Kidney (tissue), 14 donors: Measurements from ENCODE around the gene BACH2. TPM values are rescaled to one million over a fixed set of nuclear protein-coding genes. Genes with fewer than 3 reads are reported as not detected.

Source experiments
- DNase-seq, 5 donors: peaks; one replicate each; pipeline ENCODE4 v3.0.0-alpha.2; 2013 to 2020
- FAIRE-seq: peaks from 2 replicates; lab custom pipeline; 2012; peaks lifted over from hg19 to GRCh38; lab: Jason Lieb, UNC
- H3K27ac ChIP-seq, 2 donors: one replicate each; pipeline ENCODE4 v1.7.0; 2013; ENCODE audit warnings: low read depth in 2 of 2, low read length in 2 of 2, inconsistent platforms in 1 of 2
- H3K27me3 ChIP-seq: one replicate; pipeline ENCODE4 v1.7.1; 2013; ENCODE audit warnings: low read length, inconsistent platforms; ENCODE audit not compliant: control insufficient read depth, insufficient read depth
- H3K36me3 ChIP-seq, 3 donors: one replicate each; pipeline versions ENCODE4 v1.7.0 to v1.7.1; 2013; ENCODE audit warnings: low read length in 3 of 3, control low read depth in 1 of 3, inconsistent platforms in 1 of 3; ENCODE audit not compliant: insufficient read depth in 3 of 3, control insufficient read depth in 2 of 3
- H3K4me1 ChIP-seq, 3 donors: one replicate each; pipeline versions ENCODE4 v1.7.0 to v1.7.1; 2013; ENCODE audit warnings: low read length in 3 of 3, inconsistent platforms in 1 of 3, low read depth in 1 of 3; ENCODE audit not compliant: control insufficient read depth in 2 of 3, insufficient read depth in 2 of 3
- H3K4me3 ChIP-seq, 3 donors: one replicate each; pipeline versions ENCODE4 v1.7.0 to v1.8.1; 2013; ENCODE audit warnings: low read length in 3 of 3, control low read depth in 1 of 3, inconsistent platforms in 1 of 3
- H3K9ac ChIP-seq, 3 donors: one replicate each; pipeline versions ENCODE4 v1.7.0 to v1.7.1; 2013; ENCODE audit warnings: low read length in 3 of 3, control low read depth in 1 of 3, inconsistent platforms in 1 of 3
- H3K9me3 ChIP-seq, 3 donors: one replicate each; pipeline versions ENCODE4 v1.7.0 to v1.7.1; 2013; ENCODE audit warnings: low read length in 3 of 3, control low read depth in 1 of 3, inconsistent platforms in 1 of 3; ENCODE audit not compliant: control insufficient read depth in 2 of 3, insufficient read depth in 1 of 3
- intact Hi-C: fragments of 100-400 bp; cut with DNase I; formaldehyde crosslinking; loops from one replicate; pipeline ENCODE4 v1.11.1; 2022
- polyA plus RNA-seq: library from polyadenylated mRNA; stranded (reverse); fragments of 350-450 nt; fragmentation: Illumina TruSeq; extraction: RNeasy Lipid Tissue Mini Kit (QIAGEN cat#74804); gene quantifications from one replicate; pipeline ENCODE4 v1.2.3, GENCODE V29; 2014; ENCODE audit warnings: low read depth, low replicate concordance; ENCODE audit not compliant: insufficient read depth
- total RNA-seq: library from RNA; stranded (reverse); fragmentation: NEBNext Ultra II Directional; extraction: Animal tissue kit (Norgen Biotek cat#: 25700); gene quantifications from one replicate; pipeline ENCODE4 v1.2.1, GENCODE V29; 2021
- TF ChIP-seq, protein P1 (sequence below): IDR thresholded peaks from 3 replicates; pipeline ENCODE4 v1.5.1; 2012; ENCODE audit warnings: mild to moderate bottlenecking, moderate library complexity, borderline replicate concordance; ENCODE audit not compliant: insufficient read depth; ENCODE audit errors: extremely low read depth
- donor health status: control.
- donor health status: control.
- donor health status: control.
- donor health status: control.
- donor health status: control.
- donor health status: DM: yes; HTN: yes; CAD: no.
- donor health status: Normal renal cell carcinoma (clear cell type).

Gene BACH2
- total and polyA plus RNA-seq, 2 donors from 2014 or later: 0.32 to 6.9 TPM

DNA sequence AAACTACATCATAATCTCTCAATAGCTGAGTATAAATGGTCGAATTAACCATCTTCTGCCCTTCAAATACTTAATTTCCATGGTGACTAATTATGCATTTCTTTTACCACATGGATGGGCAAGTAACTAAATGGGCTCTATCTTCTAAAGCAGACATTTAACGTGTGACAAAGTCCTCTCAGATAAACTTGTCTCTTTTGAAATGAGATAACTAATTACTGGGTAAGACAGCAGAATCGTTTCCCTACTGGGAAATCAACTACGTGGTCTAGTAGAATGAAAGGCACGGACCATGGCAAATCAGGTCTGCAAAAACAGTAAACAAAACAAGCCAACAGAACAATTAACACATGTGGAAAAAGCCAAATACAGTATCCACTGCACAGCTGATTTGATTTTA is 137.7 kb downstream of the BACH2 start:
- H3K27ac ChIP-seq: no peak overlapping the region
- FAIRE-seq (no peak), DNase-seq (no peak)
- no peak overlapping the region for H3K9ac ChIP-seq
- peaks cover 0 to 7% (median 0%) of the 10 kb centered on the region in 3 donors for H3K4me1 ChIP-seq
- intact Hi-C loops: no loop called here
- H3K4me3 ChIP-seq: no peak overlapping the region
- H3K9me3 ChIP-seq: no peaks in the 10 kb centered on the region
- no peaks in the 10 kb centered on the region for H3K27me3 ChIP-seq
- no peaks in the 10 kb centered on the region for H3K36me3 ChIP-seq
- TF ChIP-seq, protein P1, sequence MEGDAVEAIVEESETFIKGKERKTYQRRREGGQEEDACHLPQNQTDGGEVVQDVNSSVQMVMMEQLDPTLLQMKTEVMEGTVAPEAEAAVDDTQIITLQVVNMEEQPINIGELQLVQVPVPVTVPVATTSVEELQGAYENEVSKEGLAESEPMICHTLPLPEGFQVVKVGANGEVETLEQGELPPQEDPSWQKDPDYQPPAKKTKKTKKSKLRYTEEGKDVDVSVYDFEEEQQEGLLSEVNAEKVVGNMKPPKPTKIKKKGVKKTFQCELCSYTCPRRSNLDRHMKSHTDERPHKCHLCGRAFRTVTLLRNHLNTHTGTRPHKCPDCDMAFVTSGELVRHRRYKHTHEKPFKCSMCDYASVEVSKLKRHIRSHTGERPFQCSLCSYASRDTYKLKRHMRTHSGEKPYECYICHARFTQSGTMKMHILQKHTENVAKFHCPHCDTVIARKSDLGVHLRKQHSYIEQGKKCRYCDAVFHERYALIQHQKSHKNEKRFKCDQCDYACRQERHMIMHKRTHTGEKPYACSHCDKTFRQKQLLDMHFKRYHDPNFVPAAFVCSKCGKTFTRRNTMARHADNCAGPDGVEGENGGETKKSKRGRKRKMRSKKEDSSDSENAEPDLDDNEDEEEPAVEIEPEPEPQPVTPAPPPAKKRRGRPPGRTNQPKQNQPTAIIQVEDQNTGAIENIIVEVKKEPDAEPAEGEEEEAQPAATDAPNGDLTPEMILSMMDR: no peak

GRCh38 chr6:90157441-90157840 is 139.2 kb downstream of the BACH2 start:
- FAIRE-seq: no peak
- Histone ChIP-seq H3K27me3 (no peaks in the 10 kb centered on the region), H3K9me3 (no peaks in the 10 kb centered on the region), H3K4me3 (no peak overlapping the region), H3K36me3 (no peaks in the 10 kb centered on the region), H3K27ac (no peak overlapping the region), H3K9ac (no peak overlapping the region), H3K4me1 (peaks cover 0 to 7% (median 0%) of the 10 kb centered on the region in 3 donors)
- intact Hi-C loops: no loop called here
- no peak for DNase-seq
- TF ChIP-seq, protein P1: no peak

- TF ChIP-seq, protein P1: no peak
- FAIRE-seq (no peak), DNase-seq (no peak)
- H3K4me3 ChIP-seq: no peak overlapping the region
- H3K36me3 ChIP-seq: no peaks in the 10 kb centered on the region
- H3K9me3 ChIP-seq: no peaks in the 10 kb centered on the region
- H3K4me1 ChIP-seq: peaks cover 0 to 7% (median 0%) of the 10 kb centered on the region in 3 donors
- H3K27me3 ChIP-seq: no peaks in the 10 kb centered on the region
- no peak overlapping the region for H3K27ac ChIP-seq
- no peak overlapping the region for H3K9ac ChIP-seq
- intact Hi-C loops: no loop called here
Observed at GRCh38 chr6:90156861-90157260, 139.8 kb downstream of the BACH2 start.
